Right lobe of liver (tissue), 6 donors: ENCODE data around the gene SPATA46. TPM values are rescaled to one million over a fixed set of nuclear protein-coding genes. Genes with fewer than 3 reads are reported as not detected.
"Not testable (repeated sequence)": the region's sequence is repeated elsewhere in the genome, so short reads cannot be mapped to it uniquely, and the experiment has no call there.

Experiments
- ATAC-seq, 4 donors: fragments of 200-7000 bp; cut with Tn5 transposase; one replicate each; pipeline ENCODE4 v1.9.1; 2020; ENCODE audit warnings: mild to moderate bottlenecking in 4 of 4, moderate library complexity in 4 of 4
- DNase-seq, 3 donors: peaks; one replicate each; pipeline ENCODE4 v3.0.0-alpha.2; 2020
- H3K27ac ChIP-seq, 3 donors: fragments of 200-600 bp; one replicate each; pipeline ENCODE4 v1.8.0; 2022
- H3K27me3 ChIP-seq, 2 donors: fragments of 200-600 bp; one replicate each; pipeline ENCODE4 v1.8.0; 2022
- H3K36me3 ChIP-seq, 4 donors: fragments of 200-600 bp; sonication (generic) in 1 of 4; one replicate each; pipeline versions ENCODE4 v1.5.1 to v1.8.0; 2017 to 2022; ENCODE audit warnings: control low read depth in 1 of 4
- H3K4me1 ChIP-seq, 4 donors: fragments of 200-600 bp; sonication (generic) in 1 of 4; one replicate each; pipeline versions ENCODE4 v1.5.1 to v1.8.0; 2017 to 2022; ENCODE audit warnings: control low read depth in 1 of 4
- H3K4me3 ChIP-seq, 3 donors: fragments of 200-600 bp; one replicate each; pipeline ENCODE4 v1.8.0; 2022
- H3K9me3 ChIP-seq, 4 donors: fragments of 200-600 bp; sonication (generic) in 1 of 4; one replicate each; pipeline versions ENCODE4 v1.5.1 to v1.8.0; 2017 to 2022; ENCODE audit warnings: control low read depth in 1 of 4
- POLR2A ChIP-seq: fragments of 450-650 bp; IDR thresholded peaks from one replicate; pipeline ENCODE4 v1.6.1; 2017; ENCODE audit warnings: antibody characterized with exemption, mild to moderate bottlenecking
- WGBS: methylation state at CpG from one replicate; pipeline ENCODE4 v1.1.6; 2018; ENCODE audit warnings: low coverage, low lambda C conversion rate; ENCODE audit not compliant: insufficient coverage; ENCODE audit errors: missing lambda C conversion rate; 5-methylcytosine and 5-hydroxymethylcytosine counted together
- intact Hi-C, 2 donors: fragments of 100-400 bp; cut with DNase I; formaldehyde crosslinking; loops; one replicate each; pipeline versions ENCODE4 v1.11.2 to v1.14.1; 2022
- total RNA-seq, 6 experiments: library from RNA; depleted of rRNA in 2 of 6; stranded (reverse); fragments of >200 nt in 2 of 6; fragmentation: NEBNext Ultra II Directional in 3 of 6; extraction: Animal tissue kit (Norgen Biotek cat#: 25700) in 3 of 6; gene quantifications; one replicate each; pipeline versions ENCODE4 v1.1.0 to v1.2.4, GENCODE V29; 2016 to 2023
- TF ChIP-seq, protein P1 (sequence below), 4 donors: fragments of 200-600 bp in 3 of 4; fragments of 450-650 bp in 1 of 4; IDR thresholded peaks; one replicate each; pipeline versions ENCODE4 v1.5.1 to v1.8.0; 2016 to 2022; ENCODE audit warnings: antibody characterized with exemption in 4 of 4, mild to moderate bottlenecking in 2 of 4
- donor health status: DM: no; HTN: yes; CAD: no.
- donor health status: DM: no; HTN: no; CAD: no.
- donor health status: DM: no; HTN: no; CAD: no.
- donor health status: DM: no; HTN: yes; CAD: no.
- donor health status: DM: no; HTN: yes; CAD: no.

SPATA46 gene
- total RNA-seq, 6 experiments from 2014 or later, result not detected

DNA sequence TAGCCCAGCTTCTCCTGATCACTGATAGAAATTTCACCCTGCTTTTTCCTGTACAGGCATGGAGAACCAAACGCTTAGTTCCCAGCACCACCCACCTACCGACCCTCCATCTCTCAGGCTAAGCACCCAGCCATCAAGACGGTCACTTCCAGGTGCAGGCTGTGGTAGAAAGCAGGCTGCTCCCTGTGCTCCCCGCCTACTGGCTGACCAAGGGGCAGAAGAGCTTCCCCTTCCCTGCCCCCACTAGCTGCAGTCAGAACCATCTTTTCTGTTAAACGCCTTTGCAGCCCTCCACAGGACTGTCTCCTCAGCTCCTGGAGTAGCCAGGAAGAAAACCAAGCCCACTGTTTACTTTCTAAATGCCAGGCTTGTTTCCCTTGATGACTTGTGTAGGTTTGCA lies 23.0 kb downstream of the SPATA46 start:
- DNase-seq (no peak), ATAC-seq (no peak)
- intact Hi-C loops, result no loop called here
- Histone ChIP-seq H3K27me3 (no peaks in the 10 kb centered on the region), H3K36me3 (peaks cover 0 to 13% (median 0%) of the 10 kb centered on the region in 4 donors), H3K27ac (no peak overlapping the region), H3K4me3 (no peak overlapping the region), H3K4me1 (no peaks in the 10 kb centered on the region), H3K9me3 (no peaks in the 10 kb centered on the region)
- WGBS, result 80% methylated on average over 2 of the region's 5 CpGs
- TF ChIP-seq, protein P1, sequence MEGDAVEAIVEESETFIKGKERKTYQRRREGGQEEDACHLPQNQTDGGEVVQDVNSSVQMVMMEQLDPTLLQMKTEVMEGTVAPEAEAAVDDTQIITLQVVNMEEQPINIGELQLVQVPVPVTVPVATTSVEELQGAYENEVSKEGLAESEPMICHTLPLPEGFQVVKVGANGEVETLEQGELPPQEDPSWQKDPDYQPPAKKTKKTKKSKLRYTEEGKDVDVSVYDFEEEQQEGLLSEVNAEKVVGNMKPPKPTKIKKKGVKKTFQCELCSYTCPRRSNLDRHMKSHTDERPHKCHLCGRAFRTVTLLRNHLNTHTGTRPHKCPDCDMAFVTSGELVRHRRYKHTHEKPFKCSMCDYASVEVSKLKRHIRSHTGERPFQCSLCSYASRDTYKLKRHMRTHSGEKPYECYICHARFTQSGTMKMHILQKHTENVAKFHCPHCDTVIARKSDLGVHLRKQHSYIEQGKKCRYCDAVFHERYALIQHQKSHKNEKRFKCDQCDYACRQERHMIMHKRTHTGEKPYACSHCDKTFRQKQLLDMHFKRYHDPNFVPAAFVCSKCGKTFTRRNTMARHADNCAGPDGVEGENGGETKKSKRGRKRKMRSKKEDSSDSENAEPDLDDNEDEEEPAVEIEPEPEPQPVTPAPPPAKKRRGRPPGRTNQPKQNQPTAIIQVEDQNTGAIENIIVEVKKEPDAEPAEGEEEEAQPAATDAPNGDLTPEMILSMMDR (IDR thresholded peaks at IDR 0.05), result no peak
- TF ChIP-seq POLR2A, result no peak

DNA sequence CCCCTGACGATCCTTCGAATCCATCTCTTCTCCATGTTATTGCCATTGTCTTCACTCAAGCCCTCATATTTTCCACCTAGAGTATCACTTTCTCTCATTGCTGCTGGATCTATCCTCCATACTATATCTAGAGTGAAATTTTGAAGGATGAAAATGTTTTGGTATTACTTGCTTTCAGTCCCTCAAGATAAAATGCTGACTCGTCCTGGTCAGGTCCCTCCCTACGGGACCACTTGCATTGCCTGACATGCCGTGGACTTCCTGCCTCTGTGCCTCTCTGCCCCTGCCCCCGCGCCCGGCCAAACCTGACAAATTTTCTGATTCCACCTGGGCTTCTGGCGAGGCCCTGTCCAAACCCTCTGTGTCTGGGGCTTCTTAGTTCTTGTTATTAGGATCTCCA lies 23.6 kb downstream of the SPATA46 start:
- no peaks in the 10 kb centered on the region for H3K27me3 ChIP-seq
- ATAC-seq (no peak), DNase-seq (no peak)
- H3K27ac ChIP-seq, result no peak overlapping the region
- no peaks in the 10 kb centered on the region for H3K4me1 ChIP-seq
- H3K36me3 ChIP-seq, result peaks cover 0 to 10% (median 0%) of the 10 kb centered on the region in 4 donors
- TF ChIP-seq POLR2A, result no peak
- TF ChIP-seq, protein P1 (IDR thresholded peaks at IDR 0.05), result no peak
- H3K4me3 ChIP-seq, result no peak overlapping the region
- H3K9me3 ChIP-seq, result no peaks in the 10 kb centered on the region
- 75% methylated on average over 8 of the region's 9 CpGs for WGBS
- intact Hi-C loops, result no loop called here

DNA sequence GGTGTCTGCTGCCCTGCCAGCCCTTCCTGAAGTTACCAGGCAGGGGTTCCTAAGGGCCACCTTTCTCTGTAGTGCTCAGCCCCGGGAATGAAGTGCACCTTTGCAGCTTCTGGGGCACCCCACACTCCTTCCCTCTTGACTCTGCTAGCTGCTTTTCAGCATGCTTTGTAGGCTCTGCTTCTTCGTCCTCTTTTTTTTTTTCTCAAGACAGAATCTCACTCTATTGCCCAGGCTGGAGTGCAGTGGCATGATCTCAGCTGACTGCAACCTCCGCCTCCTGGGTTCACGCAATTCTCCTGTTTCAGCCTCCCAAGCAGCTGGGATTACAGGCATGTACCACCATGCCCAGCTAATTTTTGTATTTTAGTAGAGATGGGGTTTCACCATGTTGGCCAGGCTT lies 24.8 kb downstream of the SPATA46 start:
- H3K36me3 ChIP-seq, H3K4me3 ChIP-seq, intact Hi-C loops, DNase-seq, ATAC-seq, H3K4me1 ChIP-seq, H3K27ac ChIP-seq, H3K27me3 ChIP-seq, H3K9me3 ChIP-seq: not testable (repeated sequence)
- WGBS, result 76% methylated on average over 3 of the region's 4 CpGs

- TF ChIP-seq POLR2A, result no peak
- TF ChIP-seq, protein P1 (IDR thresholded peaks at IDR 0.05), result no peak
Measured at GRCh38 chr1:162351246-162351842, 25.3 kb downstream of the SPATA46 start.

DNA sequence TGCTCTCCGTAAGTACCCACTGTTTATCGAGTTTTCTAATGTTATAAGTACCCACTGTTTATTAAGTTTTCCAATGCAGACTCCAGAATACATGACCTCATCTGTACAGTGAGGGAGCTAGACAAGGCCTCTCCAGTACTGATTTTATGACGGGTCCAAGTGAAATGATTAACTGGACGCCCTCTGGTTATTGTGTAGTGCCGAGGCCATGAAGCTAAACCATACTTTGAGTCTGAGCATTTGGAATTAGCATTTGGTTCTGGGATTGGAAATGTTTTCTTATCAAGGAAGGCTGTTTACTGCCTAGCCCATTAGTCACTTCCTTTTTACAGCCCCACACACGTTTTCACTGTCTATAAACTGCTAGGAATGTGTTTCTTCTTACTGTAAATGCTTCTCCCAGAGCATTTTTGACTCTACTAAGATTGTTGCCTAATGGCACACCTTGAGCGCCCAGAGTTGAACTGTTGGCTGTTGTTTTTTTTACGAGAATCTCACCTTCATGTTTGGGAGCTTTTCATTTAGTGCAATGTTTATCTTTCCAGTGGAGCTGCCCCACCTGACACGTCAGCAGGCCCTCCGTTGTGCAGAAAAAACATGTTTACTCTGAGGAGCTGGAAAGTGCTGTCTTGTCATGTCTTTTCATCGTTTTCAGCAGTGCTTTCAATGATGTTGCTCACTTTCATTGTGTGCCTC lies 26.9 kb downstream of the SPATA46 start:
- ATAC-seq (peak in 3 of 4 donors; percentile 52 to 64 (median 58)), DNase-seq (no peak)

More at GRCh38 chr1:162351246-162351842, 25.3 kb downstream of the SPATA46 start:
- H3K36me3 ChIP-seq, result peaks cover 0 to 10% (median 3%) of the 10 kb centered on the region in 4 donors
- DNase-seq (no peak), ATAC-seq (no peak)
- intact Hi-C loops, result no loop called here
- no peaks in the 10 kb centered on the region for H3K4me1 ChIP-seq
- no peaks in the 10 kb centered on the region for H3K9me3 ChIP-seq
- H3K27me3 ChIP-seq, result no peaks in the 10 kb centered on the region
- no peak overlapping the region for H3K27ac ChIP-seq
- H3K4me3 ChIP-seq, result no peak overlapping the region
- whole genome bisulfite sequencing, result 79% methylated on average over 6 of the region's 6 CpGs

More for the DNA sequence above, 26.9 kb downstream of the SPATA46 start:
- no peak for TF ChIP-seq POLR2A
- TF ChIP-seq, protein P1 (IDR thresholded peaks at IDR 0.05), result no peak
- Histone ChIP-seq H3K4me1 (no peaks in the 10 kb centered on the region), H3K4me3 (no peak overlapping the region), H3K27ac (peak overlapping the region in 1 of 3 donors; percentile 4), H3K27me3 (no peaks in the 10 kb centered on the region), H3K36me3 (peaks cover 0 to 6% (median 0%) of the 10 kb centered on the region in 4 donors), H3K9me3 (no peaks in the 10 kb centered on the region)
- 54% methylated on average over 11 of the region's 11 CpGs for WGBS
- intact Hi-C loops, result no loop called here
